Measurements from ENCODE around the gene MAP4K2. TPM values are rescaled to one million over a fixed set of nuclear protein-coding genes. Genes with fewer than 3 reads are reported as not detected.

Gene MAP4K2
- total and polyA plus RNA-seq, 2 of the 8 experiments (the other 6 are each of a cell fraction or from before 2014, with no cell fraction given), result 20.1 to 20.7 TPM

GRCh38 chr11:64735725-64736259 lies 67.2 kb downstream of the MAP4K2 start (continued):
- no peak for TF ChIP-seq CHD7 (IDR thresholded peaks at IDR 0.05; ENCODE audit: insufficient replicate concordance, low read length)
- no peak for TF ChIP-seq E2F6 (IDR thresholded peaks at IDR 0.05)
- TF ChIP-seq CBX8 (IDR thresholded peaks at IDR 0.05; ENCODE audit: borderline replicate concordance, low read depth, low read length), result no peak
- no peak for TF ChIP-seq CREB1 (IDR thresholded peaks at IDR 0.05)
- TF ChIP-seq RAD21 (IDR thresholded peaks at IDR 0.05 in 1 of 2, conservative IDR thresholded peaks at IDR 0.05 in 1 of 2; ENCODE audit: low read depth in 2 of 2, low read length in 2 of 2), result no peak
- no peak for TF ChIP-seq BRCA1 (IDR thresholded peaks at IDR 0.05; ENCODE audit: low read depth, low read length)
- no peak for TF ChIP-seq EZH2 (IDR thresholded peaks at IDR 0.05; ENCODE audit: low read depth, low read length, severe bottlenecking)
- TF ChIP-seq TAF1 (IDR thresholded peaks at IDR 0.05; ENCODE audit: low read depth, low read length), result no peak

Measured in H1 (cell line).